NCI-H1930 (cell line): Measurements from ENCODE around the gene SERINC5.
A peak's percentile ranks its signal among the peaks of the same experiment; 100 is the strongest.

Source experiments
- DNase-seq, 2 experiments: peaks; one replicate each; lab custom pipeline; 2025; lab: John Stamatoyannopoulos, UW

Gene SERINC5

DNA sequence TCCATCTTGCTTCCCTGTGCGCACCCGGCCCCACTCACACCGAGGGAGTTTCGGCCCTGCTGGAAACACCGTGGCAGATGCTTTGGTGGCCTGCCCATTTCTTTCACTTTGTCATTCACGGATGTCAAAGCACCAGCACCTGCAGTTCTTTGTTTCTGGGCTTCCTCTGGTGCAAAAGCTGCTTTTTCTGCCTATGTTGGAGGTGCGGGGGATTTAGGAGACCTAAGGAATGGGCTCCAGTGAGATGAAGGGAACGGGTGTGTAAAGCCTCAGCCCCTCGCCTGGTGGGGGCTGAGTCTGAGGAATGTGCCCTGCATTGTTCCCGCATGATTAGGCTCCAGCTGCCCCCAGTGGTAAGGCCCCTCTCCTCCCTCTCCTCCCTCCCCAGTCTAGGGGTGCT lies 158.4 kb downstream of the SERINC5 start:
- DNase-seq, result no peak

DNA sequence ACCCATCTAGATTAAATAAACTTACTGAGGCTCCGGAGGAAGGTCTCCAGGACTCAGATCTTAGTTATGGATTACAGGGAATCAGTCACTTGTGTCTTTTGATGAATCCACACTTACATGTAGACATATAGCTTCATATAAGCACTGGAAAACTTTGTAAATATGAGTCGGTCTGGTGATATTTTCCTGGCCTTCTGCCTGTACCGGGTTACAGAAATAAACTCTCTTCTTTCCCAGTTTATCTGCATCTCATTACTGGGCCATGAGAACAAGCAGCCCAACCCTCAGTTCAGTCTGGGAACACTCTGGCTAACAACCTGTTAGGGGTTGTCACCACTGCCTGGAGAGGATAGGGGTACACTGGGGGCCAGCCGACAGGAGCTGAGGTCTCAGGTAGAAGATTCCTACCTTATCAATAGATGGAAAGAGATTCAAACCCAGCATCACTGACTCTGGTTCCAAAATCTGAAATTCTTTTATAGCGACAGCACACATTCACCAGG lies 161.6 kb downstream of the SERINC5 start:
- no peak for DNase-seq

DNA sequence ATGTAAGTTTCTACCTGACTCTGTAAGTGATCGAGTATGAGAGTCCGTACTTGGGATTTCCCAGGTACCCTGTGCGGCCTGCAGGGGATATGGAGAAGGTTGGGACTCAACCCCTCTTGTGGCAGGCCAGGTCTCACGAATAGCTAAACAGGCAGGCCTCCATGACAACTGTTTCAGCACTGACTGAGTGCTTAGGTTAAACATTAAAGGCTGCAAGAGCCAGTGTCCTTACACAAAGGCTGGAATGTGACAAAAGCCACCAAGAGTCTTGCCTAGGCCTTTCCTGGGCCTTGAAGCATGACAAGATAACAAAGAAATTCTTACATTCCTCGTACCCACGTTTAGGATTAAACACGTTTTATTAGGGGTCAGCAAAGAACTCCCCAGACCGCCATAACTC lies 162.1 kb downstream of the SERINC5 start:
- DNase-seq, result no peak

DNA sequence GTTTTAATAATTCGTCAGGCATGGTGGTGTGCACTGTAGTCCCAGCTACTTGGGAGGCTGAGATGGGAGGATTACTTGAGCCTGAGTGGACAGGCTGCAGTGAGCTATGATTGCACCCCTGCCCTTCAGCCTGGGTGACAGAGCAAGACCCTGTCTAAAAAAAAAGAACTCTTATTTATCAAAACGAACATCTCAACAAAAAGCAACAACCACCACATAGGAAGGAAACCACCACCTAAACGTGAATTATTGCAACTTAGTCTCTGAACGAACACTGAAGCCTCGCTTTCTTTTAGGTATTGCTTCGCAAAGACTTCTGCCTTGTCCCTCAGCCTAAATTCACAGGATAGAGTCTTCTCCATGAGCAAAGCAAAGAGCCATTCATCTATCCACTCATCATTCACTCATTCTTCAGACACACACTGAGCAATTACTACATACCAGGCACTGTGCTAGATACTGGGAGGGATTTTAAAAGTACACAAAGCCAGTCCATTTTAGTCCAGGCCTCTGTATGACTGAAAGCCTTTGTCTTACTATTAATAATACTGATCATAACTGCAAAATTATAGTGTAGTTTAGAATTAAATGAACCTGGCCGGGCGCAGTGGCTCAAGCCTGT lies 163.3 kb downstream of the SERINC5 start:
- no peak for DNase-seq

DNA sequence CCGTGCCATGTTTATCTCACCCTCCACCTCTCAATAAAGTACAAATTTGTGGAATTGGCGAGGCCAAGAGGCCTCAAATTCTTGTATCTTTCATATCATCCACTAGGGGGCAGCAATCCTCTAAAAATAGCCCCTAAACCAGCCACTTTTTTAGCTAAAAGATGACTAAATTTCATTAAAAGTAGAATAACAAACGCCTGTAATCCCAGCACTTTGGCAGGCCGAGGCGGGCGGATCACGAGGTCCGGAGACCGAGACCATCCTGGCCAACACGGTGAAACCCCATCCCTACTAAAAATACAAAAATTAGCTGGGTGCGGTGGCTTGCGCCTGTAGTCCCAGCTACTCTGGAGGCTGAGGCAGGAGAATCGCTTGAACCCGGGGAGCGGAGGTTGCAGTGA lies 164.1 kb downstream of the SERINC5 start:
- DNase-seq, result peak in 1 of 2 experiments; percentile 3

DNA sequence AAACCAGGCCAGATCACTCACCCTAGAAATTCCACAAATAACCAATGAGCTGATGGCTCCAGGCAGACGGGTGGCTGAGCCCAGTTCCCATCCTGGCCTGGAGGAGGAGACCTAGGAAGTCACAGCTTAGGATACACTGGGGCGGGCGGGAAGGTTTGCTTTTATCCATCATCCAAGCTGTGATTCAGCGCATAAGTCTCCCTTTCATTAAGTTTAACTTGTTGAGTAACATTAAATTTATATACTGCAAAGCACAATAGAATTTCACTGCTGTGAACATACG lies 165.0 kb downstream of the SERINC5 start:
- DNase-seq, result no peak

DNA sequence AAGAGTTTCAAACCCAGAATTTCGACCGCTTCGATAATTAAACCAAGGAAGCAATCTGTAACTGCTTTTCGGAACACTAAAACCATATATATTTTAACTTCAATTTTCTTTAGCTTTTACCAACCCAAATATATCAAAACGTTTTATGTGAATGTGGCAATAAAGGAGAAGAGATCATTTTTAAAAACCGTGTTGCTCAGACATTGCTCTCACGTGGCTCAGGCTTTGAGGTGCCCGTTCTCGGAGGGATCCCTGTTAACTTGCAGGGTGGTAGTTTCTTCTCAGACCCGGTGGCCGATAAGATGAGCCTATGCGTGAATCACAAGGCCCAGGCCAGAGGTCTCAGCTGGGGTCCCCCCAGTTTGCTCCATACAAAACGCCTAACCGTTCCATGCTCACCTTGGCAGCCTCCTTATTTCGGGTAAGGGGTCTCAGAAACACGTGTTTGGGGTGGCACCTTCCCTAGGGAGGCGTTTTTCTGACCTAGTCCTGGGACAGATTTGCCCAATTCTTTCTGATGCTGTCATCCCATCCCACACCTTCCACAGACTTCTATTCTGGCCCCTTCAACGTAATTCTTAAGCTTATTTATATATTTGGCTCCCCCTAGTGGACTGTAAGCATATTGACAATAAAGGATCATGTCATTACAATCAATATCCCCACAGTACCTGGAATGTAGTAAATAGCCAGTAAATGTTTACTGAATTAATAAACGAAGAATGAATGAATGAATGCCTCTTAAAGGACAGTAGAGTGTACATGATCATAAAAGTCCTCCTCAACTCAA lies 172.6 kb downstream of the SERINC5 start:
- peak; percentile 10 to 48 for DNase-seq

DNA sequence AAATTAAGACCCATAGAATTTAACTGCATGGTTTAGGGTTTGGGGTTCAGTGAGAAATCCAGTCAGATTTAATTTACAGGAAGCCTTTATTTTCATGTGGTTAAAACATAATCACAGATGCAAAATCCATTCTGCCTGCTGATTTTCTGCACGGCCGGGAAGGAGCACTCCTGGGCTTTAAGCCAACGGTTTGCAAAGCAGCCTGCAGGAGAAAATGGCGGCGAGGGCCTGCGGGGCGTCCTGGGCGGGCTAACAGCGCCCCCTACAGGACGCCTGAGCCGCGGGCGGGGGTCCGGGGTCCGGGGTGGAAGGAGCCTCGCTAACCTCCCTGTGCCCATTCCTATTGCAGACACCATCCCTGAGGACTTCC lies 173.1 kb downstream of the SERINC5 start:
- peak; percentile 11 to 29 for DNase-seq

DNA sequence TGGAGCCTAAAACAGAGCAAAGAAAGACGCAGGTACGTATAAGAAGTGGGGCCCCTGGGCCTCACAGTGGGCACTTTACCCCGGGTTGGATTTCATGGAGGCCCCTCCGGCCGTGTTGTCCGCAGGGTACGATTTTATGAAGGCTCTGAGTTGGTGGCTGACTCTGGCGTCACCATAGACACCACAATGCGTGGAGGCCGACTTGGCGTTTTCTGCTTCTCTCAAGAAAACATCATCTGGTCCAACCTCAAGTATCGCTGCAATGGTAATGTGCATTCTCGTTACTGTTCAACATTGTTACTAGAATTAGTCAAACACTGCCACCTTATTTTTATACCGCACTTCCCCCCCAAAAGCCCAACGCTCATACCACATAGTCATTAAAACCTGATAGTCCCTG lies 173.6 kb downstream of the SERINC5 start:
- no peak for DNase-seq

DNA sequence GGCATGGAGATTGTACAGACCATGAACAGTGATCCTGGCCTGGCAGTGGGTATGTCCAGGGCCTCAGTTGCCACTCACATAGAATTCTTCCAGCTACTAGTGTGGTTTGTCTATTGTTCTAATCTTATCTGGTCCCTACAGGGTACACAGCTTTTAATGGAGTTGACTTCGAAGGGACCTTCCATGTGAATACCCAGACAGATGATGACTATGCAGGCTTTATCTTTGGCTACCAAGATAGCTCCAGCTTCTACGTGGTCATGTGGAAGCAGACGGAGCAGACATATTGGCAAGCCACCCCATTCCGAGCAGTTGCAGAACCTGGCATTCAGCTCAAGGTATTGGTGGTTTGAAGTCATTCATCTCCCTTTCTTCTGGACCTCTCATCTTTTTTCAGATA lies 176.9 kb downstream of the SERINC5 start:
- DNase-seq, result no peak

DNA sequence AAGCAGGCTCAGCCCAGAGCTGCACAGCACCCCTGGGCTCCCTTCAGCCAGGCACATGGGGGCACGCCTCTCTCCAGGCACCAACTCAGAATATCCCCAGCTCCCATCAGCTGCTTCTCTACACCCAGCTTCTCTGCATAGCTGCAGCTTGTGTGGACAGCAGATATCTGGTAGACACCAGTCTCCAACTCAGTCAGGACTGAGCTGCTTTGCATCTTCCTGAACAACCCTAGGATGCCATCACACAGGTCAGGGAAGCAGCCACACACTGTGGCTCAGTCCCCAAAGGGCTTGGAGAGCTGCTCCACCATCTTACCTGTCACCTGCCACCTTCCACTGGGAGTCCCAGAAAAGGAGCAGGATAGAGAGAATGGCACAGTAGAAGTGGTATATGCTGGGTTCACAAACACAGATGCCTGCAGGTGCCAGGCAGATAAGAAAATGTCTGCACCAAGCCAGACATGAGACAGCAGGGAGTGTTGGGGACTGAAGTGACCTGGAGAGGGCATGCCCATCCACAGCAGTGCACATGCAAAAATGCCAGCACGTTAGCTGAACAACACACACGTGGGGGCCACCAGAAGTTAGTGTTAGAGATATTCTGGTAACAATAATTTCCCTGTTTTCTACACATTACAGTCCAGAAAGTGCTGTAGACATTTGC lies 178.7 kb downstream of the SERINC5 start:
- no peak for DNase-seq

DNA sequence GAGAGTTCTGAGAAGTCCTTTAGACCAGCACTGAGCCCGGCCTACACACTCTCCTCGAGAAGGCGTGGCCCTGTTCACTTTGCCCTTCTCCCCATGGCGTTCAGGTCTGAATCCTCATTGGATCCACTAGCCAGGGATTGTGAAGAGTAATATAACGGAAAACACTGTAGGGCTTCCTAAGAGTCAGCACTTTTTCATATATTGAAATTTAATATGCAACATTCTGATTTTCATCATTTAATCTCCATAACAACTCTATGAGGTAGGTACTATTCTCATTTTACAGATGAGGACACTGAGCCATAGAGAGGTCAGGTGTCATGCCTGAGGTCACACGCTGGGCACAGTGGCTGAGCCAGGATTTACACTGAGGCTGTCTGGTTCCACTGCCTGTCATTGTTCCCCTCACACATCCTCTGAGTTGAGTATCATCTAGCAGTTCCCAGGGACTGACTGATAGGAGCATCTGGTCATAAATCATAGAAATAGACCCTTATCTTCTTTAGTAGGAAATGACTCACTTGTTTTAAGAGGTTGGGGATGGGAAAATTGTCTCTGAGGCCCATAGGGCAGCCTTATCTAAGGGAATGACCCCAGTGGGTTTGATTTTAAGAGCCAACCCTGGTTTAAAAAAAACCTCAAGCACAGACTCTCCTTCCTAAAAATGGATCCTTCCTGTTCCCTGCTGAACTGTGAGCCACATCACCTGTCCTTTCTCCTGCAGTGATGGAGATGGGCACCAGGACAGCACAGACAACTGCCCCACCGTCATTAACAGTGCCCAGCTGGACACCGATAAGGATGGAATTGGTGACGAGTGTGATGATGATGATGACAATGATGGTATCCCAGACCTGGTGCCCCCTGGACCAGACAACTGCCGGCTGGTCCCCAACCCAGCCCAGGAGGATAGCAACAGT lies 179.5 kb downstream of the SERINC5 start:
- DNase-seq, result no peak

DNA sequence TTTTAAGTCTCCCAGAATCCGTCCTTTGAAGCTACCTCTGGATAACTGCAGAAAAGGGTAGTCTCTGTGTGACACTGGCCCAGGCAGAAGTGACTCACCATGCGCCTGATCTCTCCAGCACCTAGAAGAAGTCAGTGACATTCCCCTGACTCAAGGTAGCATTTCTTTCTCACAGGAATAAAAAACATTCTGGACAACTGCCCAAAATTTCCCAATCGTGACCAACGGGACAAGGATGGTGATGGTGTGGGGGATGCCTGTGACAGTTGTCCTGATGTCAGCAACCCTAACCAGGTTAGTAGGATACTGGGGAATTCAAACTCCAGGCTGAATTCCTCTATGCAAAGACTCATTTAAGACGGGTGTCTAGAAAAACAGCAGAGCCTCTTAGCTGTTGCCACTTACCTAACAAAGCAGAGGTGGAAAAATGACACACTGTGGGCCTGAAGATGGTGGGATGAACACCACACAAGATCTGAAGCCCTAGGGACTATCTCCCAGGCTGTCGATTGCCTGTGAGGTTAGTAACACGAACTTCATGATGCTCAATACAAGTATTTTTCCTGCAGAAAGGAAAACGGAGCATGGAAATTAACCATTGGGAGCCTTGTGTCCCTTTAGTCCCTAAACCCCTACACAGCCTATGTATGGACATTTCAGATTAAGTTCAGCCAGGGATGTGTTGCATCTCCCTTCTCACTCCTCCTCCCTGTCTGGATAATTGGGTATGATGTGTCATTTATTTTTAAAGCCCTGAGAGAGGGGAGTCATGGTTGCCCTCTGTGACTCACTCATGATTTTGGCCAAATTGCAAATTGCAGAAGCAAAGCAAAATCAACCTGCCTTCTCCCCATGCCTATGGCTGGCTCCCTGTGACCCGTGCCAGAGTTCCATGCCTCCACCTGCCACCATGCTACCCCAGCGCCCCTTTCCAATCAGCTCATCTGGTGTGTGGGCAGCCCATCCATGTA lies 183.5 kb downstream of the SERINC5 start:
- no peak for DNase-seq

DNA sequence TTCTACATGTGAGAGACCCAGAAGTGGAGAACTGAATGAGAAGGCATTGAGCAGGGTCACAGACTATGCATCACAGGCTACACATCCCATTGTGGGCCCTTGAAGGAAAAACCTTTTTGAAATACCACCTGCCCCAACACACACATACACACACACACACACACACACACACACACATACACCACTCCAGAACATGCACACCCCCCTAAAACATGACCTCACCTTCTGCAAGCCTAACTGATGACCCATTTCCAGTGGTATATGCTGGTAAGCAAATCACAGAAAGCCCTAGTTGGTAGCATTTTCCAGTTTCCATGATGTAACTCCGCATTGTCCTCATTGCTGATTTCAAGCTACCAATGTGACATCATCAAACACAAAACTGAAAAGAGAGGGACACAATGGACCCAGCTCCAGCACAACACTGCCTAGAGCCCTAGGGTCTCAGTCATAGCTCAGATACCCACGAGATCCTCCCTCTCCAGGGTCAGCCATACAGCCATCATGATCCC lies 184.3 kb downstream of the SERINC5 start:
- no peak for DNase-seq

DNA sequence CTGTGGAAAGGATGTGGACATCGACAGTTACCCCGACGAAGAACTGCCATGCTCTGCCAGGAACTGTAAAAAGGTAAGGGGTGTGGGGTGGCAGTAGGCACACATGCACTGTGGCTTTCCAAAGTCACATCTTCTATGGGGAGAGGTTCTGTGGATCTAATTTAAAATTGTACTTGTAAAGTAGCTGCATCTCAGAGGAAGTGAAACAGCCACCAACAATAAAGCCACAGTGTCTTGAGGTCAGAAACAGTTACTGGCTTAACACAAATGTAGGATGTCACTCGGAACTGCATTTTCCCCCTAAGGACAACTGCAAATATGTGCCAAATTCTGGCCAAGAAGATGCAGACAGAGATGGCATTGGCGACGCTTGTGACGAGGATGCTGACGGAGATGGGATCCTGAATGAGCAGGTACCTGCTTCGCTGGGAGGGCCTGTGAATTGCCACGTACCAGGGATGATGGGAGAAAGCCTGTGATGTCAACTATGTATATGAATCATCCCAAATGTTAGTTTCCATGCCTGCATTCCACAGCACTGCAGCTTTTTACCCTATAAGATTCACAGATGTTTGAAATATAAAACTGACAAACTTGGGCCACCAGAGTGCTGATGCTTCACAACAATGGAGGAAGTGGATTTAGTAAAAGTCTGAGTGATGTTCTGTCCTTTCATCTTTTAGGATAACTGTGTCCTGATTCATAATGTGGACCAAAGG lies 185.4 kb downstream of the SERINC5 start:
- no peak for DNase-seq

DNA sequence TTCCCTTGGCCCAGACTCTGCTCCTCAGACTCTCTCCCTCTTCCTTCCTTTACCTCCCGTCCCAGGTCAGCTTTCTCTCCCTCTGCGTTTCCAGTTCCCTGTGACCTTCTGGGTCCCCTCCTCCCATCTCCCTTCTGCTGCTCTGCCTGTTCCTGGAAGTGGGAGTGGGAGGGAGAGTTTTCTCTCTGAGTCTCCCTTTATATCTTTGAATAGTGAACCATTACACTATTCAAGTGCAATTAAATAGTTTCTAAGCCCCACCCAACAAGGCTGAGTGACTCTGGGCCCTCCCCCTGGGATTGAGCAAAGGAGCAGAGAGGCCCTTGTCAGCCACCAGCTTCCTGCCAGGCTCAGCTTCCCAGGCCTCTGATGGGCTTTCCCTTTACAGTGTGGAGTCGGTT lies 185.9 kb downstream of the SERINC5 start:
- no peak for DNase-seq

DNA sequence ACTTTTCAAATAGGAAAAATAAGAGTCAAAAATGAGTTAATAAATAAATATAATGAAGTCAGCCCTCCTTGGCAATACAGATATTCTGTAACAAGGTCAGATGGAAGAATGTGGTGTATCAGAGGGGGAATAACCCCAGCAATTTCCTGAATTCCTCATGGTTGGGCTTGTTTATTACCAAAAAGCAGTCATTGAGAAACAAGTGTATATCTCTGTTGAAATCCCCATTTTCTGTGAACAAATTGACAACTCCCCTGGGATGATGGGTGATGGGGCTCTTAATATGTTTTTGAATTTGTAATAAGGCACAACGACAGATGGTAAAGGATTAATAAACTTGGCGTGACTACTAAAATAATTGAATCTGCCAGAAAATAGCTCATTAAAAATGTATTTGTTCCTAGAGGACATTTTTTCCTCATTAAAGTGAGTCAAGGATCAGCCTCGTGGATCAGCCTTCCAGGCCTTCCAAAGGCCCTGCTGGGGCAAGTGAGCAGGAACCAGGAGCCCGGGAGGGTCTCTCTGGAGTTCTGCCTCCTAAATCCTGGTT lies 186.5 kb downstream of the SERINC5 start:
- DNase-seq, result no peak

DNA sequence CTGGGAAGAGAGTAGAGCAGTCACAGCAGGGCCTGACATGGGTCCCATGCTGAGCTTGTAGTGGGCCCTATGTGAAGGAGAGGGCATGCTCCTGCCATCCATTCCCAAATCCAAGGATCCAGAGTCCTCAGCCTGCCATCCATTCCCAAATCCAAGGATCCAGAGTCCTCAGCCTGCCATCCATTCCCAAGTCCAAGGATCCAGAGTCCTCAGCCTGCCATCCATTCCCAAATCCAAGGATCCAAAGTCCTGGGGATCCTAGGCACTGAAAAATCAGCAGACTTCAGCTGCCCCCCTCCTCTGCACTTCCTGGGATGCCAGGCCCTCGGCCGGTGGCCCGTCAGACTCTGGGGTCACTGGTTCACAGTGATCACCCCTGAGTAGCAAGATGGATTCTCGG lies 187.1 kb downstream of the SERINC5 start:
- no peak for DNase-seq

DNA sequence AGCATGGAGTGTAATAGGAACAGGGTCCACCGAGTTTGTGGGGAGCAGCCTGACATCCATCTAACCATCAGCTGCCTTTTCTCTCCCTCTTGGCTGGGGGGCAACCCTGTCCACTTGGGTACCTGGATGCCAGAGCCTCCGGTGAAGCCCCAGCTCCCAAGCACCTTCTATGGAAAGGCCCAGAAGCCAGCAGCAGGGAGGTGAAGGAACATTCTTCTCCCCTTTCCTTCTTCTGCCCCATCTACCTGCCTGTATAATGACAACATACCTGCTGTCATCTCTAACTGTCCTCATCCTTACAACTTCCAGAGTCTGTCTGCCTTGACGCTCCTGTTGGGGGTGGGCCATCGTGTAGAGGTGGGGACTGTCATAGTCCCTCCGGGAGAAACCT lies 187.6 kb downstream of the SERINC5 start:
- DNase-seq, result no peak
